ENCODE results near the gene PAPPA2.
A peak's percentile ranks its signal among the peaks of the same experiment; 100 is the strongest.

PAPPA2 gene

DNA sequence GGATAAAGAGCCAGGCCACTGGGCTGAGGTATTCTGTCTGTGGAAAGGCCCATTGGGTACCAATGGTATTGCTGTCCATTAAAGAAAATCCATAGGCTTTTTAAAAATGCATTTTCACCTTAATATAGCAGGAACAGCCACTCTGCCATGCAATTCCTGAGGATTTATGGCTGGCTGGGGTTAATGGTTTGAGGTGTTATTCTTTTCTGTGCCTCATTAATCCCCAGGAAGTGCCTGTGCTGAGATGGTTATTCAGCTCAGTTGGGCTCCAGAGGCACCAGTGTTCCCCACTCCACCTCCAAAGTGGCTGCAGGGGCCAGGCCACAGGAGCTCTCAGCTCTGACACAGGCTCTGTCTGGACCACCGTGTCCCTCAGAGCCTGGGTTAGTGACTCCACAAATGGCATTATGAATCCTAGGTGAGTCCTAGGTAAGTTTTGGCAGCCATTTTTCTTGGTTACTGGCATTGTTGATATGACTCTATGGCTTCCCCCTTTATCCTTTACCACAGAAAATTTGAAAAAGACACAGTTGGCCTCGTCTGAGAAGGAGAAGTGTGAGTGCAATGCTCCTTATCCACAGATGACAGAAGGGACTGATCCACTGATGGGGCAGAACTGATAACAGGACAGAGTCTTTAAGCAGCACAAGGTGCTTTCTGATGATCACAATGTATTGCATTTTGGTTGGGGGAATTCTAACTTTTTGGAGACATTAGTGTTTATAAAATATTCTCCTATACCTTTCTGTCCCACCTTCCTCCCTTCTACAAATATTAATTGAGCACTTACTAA, 2.2 kb upstream of the PAPPA2 start (continued):
- TF ChIP-seq, protein P1, sequence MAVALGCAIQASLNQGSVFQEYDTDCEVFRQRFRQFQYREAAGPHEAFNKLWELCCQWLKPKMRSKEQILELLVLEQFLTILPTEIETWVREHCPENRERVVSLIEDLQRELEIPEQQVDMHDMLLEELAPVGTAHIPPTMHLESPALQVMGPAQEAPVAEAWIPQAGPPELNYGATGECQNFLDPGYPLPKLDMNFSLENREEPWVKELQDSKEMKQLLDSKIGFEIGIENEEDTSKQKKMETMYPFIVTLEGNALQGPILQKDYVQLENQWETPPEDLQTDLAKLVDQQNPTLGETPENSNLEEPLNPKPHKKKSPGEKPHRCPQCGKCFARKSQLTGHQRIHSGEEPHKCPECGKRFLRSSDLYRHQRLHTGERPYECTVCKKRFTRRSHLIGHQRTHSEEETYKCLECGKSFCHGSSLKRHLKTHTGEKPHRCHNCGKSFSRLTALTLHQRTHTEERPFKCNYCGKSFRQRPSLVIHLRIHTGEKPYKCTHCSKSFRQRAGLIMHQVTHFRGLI (tag by site-specific recombination; IDR thresholded peaks at IDR 0.05) = no peak
- TF ChIP-seq GLI2 (tag by site-specific recombination; IDR thresholded peaks at IDR 0.05; ENCODE audit: borderline replicate concordance, low read depth) = no peak

DNA sequence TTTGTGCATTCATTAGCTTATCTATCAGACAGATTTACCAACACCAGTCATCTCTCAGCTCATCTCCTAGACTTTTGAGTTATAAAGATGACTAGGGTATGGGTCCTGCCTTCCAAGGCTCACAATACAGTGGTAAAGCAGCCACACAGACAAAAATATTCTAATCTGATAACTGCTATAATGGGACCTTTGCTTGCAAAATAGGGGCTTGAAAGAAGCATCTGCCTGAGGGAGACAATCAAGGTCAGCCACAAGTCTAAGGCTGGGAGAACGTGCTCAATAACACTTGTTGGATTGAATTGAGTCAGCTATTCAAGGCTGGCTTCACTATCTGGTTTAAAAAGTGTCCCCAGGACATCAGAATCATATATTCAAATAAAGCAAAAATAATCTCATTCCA, 1.4 kb upstream of the PAPPA2 start:
- Histone ChIP-seq H3K4me1 (ENCODE audit: control insufficient read depth, insufficient read depth, low read length) (no peaks in the 10 kb centered on the region), H3K9me3 (ENCODE audit: control insufficient read depth, insufficient read depth, low read depth, low read length) (no peaks in the 10 kb centered on the region), H3K27ac (ENCODE audit: extremely low read depth, low read depth, low read length) (no peak overlapping the region), H3K36me3 (ENCODE audit: control insufficient read depth in 2 of 2, insufficient read depth in 1 of 2, low read length in 2 of 2) (no peaks in the 10 kb centered on the region), H3K4me3 (ENCODE audit: low read depth, low read length) (no peak overlapping the region)
- TF ChIP-seq ZSCAN16 (tag by site-specific recombination; IDR thresholded peaks at IDR 0.05) = no peak
- TF ChIP-seq IKZF3 (tag by site-specific recombination; IDR thresholded peaks at IDR 0.05) = no peak
- TF ChIP-seq ZNF302 (tag by site-specific recombination; IDR thresholded peaks at IDR 0.05; ENCODE audit: low read depth) = no peak
- no peak for TF ChIP-seq ZNF121 (tag by site-specific recombination; IDR thresholded peaks at IDR 0.05)
- no peak for TF ChIP-seq ZNF350 (tag by site-specific recombination; IDR thresholded peaks at IDR 0.05)
- no peak for TF ChIP-seq SCRT1 (tag by site-specific recombination; IDR thresholded peaks at IDR 0.05; ENCODE audit: borderline replicate concordance)
- no peak for TF ChIP-seq ZNF544 (tag by site-specific recombination; IDR thresholded peaks at IDR 0.05)
- TF ChIP-seq ZNF626 (tag by site-specific recombination; IDR thresholded peaks at IDR 0.05) = no peak
- no peak for TF ChIP-seq ZNF791 (tag by site-specific recombination; IDR thresholded peaks at IDR 0.05)
- TF ChIP-seq, protein P2, sequence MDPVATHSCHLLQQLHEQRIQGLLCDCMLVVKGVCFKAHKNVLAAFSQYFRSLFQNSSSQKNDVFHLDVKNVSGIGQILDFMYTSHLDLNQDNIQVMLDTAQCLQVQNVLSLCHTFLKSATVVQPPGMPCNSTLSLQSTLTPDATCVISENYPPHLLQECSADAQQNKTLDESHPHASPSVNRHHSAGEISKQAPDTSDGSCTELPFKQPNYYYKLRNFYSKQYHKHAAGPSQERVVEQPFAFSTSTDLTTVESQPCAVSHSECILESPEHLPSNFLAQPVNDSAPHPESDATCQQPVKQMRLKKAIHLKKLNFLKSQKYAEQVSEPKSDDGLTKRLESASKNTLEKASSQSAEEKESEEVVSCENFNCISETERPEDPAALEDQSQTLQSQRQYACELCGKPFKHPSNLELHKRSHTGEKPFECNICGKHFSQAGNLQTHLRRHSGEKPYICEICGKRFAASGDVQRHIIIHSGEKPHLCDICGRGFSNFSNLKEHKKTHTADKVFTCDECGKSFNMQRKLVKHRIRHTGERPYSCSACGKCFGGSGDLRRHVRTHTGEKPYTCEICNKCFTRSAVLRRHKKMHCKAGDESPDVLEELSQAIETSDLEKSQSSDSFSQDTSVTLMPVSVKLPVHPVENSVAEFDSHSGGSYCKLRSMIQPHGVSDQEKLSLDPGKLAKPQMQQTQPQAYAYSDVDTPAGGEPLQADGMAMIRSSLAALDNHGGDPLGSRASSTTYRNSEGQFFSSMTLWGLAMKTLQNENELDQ (tag by site-specific recombination; IDR thresholded peaks at IDR 0.05; ENCODE audit: low read depth) = no peak
- TF ChIP-seq ZNF785 (tag by site-specific recombination; IDR thresholded peaks at IDR 0.05) = no peak
- TF ChIP-seq SP3 (tag by site-specific recombination; IDR thresholded peaks at IDR 0.05) = no peak
- TF ChIP-seq ZNF433 (tag by site-specific recombination; IDR thresholded peaks at IDR 0.05; ENCODE audit: low read depth) = no peak
- CTCF ChIA-PET = no interaction called here
- POLR2A ChIA-PET = no interaction called here

DNA sequence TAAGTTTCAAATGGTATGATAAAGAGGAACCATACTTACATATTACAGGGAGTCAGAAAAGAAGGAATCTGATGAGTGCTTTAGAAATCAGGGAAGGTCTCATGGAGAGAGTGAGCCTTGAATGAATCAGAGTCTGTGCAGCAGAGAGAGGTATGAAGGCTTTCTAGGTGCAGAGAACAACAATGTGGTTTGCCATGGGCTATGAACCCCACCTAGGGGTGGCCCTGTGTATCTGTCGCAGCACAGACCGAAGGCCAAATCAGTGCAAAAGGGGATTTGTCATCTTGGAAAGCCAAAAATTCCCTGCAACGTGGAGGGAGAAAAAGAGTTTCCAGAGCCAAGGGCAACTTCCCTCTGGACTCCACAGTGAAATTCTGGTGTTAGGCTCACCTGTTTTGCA, 3.5 kb downstream of the PAPPA2 start:
- TF ChIP-seq, protein P3, sequence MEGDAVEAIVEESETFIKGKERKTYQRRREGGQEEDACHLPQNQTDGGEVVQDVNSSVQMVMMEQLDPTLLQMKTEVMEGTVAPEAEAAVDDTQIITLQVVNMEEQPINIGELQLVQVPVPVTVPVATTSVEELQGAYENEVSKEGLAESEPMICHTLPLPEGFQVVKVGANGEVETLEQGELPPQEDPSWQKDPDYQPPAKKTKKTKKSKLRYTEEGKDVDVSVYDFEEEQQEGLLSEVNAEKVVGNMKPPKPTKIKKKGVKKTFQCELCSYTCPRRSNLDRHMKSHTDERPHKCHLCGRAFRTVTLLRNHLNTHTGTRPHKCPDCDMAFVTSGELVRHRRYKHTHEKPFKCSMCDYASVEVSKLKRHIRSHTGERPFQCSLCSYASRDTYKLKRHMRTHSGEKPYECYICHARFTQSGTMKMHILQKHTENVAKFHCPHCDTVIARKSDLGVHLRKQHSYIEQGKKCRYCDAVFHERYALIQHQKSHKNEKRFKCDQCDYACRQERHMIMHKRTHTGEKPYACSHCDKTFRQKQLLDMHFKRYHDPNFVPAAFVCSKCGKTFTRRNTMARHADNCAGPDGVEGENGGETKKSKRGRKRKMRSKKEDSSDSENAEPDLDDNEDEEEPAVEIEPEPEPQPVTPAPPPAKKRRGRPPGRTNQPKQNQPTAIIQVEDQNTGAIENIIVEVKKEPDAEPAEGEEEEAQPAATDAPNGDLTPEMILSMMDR (tag by site-specific recombination; IDR thresholded peaks at IDR 0.05) = 0 out of 2 replicates have a peak, but pooled peaks have one; percentile 31
- TF ChIP-seq EGR2 (tag by site-specific recombination; IDR thresholded peaks at IDR 0.05; ENCODE audit: low read depth) = no peak
- Histone ChIP-seq H3K27ac (ENCODE audit: extremely low read depth, low read depth, low read length) (no peak overlapping the region), H3K4me1 (ENCODE audit: control insufficient read depth, insufficient read depth, low read length) (no peaks in the 10 kb centered on the region), H3K36me3 (ENCODE audit: control insufficient read depth in 2 of 2, insufficient read depth in 1 of 2, low read length in 2 of 2) (no peaks in the 10 kb centered on the region), H3K9me3 (ENCODE audit: control insufficient read depth, insufficient read depth, low read depth, low read length) (no peaks in the 10 kb centered on the region), H3K4me3 (ENCODE audit: low read depth, low read length) (no peak overlapping the region)
- CTCF ChIA-PET = interaction anchor here (0.5 to 1.1 kb wide), 3 partner anchors 94 to 1254 kb away, joined by 3 read pairs; no protein-coding TSS in a partner anchor
- POLR2A ChIA-PET = no interaction called here
